Hepatocyte (in vitro differentiated cells): ENCODE data around the gene WHAMM. TPM values are rescaled to one million over a fixed set of nuclear protein-coding genes. Genes with fewer than 3 reads are reported as not detected.

Experiments
- DNase-seq: peaks from one replicate; pipeline ENCODE4 v3.0.0-alpha.2; 2016; ENCODE audit warnings: low spot score
- H2AFZ ChIP-seq: fragments of 200-600 bp; sonication (generic); 2 replicates; pipeline ENCODE4 v1.6.0; 2016; ENCODE audit warnings: antibody characterized with exemption, mild to moderate bottlenecking
- H3K27ac ChIP-seq: fragments of 200-600 bp; sonication (generic); 2 replicates; pipeline ENCODE4 v1.5.1; 2016; ENCODE audit warnings: mild to moderate bottlenecking
- H3K27me3 ChIP-seq: fragments of 200-600 bp; sonication (generic); 2 replicates; pipeline ENCODE4 v1.6.1; 2016
- H3K36me3 ChIP-seq: fragments of 200-600 bp; sonication (generic); replicated peaks from 2 replicates; pipeline ENCODE4 v1.5.1; 2016; ENCODE audit warnings: low read depth; ENCODE audit not compliant: insufficient read depth
- H3K4me1 ChIP-seq: fragments of 200-600 bp; sonication (generic); 2 replicates; pipeline ENCODE4 v1.5.1; 2016; ENCODE audit warnings: mild to moderate bottlenecking, moderate library complexity; ENCODE audit not compliant: insufficient read depth
- H3K4me2 ChIP-seq: fragments of 200-600 bp; sonication (generic); 2 replicates; pipeline ENCODE4 v1.6.0; 2016
- H3K4me3 ChIP-seq: fragments of 200-600 bp; sonication (generic); 2 replicates; pipeline ENCODE4 v1.5.1; 2016; ENCODE audit warnings: mild to moderate bottlenecking
- H3K79me2 ChIP-seq: fragments of 200-600 bp; sonication (generic); 2 replicates; pipeline ENCODE4 v1.6.0; 2017; ENCODE audit warnings: mild to moderate bottlenecking
- H3K9me2 ChIP-seq: fragments of 200-600 bp; sonication (generic); replicated peaks from 2 replicates; pipeline ENCODE4 v1.6.0; 2017; ENCODE audit warnings: mild to moderate bottlenecking; ENCODE audit not compliant: insufficient read depth
- H3K9me3 ChIP-seq: fragments of 200-600 bp; sonication (generic); 2 replicates; pipeline ENCODE4 v1.5.1; 2016; ENCODE audit warnings: low read depth, mild to moderate bottlenecking
- H4K20me1 ChIP-seq: fragments of 200-600 bp; sonication (generic); 2 replicates; pipeline ENCODE4 v1.6.0; 2016; ENCODE audit warnings: mild to moderate bottlenecking; ENCODE audit not compliant: insufficient read depth, poor library complexity, severe bottlenecking
- CTCF ChIP-seq: fragments of 200-600 bp; sonication (generic); IDR thresholded peaks from 2 replicates; pipeline ENCODE4 v1.5.1; 2016; ENCODE audit warnings: antibody characterized with exemption, mild to moderate bottlenecking; ENCODE audit not compliant: poor library complexity
- EZH2 ChIP-seq: fragments of 200-600 bp; sonication (generic); IDR thresholded peaks from 2 replicates; pipeline ENCODE4 v1.6.1; 2016; ENCODE audit warnings: antibody characterized with exemption, mild to moderate bottlenecking, borderline replicate concordance
- EZH2phosphoT487 ChIP-seq: fragments of 200-600 bp; sonication (generic); IDR thresholded peaks from one replicate; pipeline ENCODE4 v1.6.1; 2018; ENCODE audit warnings: antibody characterized with exemption, mild to moderate bottlenecking, low read depth, moderate library complexity; ENCODE audit not compliant: unreplicated experiment, severe bottlenecking
- WGBS: methylation state at CpG from one replicate; pipeline ENCODE4 v1.1.6; 2016; ENCODE audit warnings: low lambda C conversion rate; ENCODE audit errors: missing lambda C conversion rate; 5-methylcytosine and 5-hydroxymethylcytosine counted together
- polyA plus RNA-seq: library from polyadenylated mRNA; unstranded; fragments of >200 nt; fragmentation: Nextera tagmentation; extraction: Ambion mirVana; gene quantifications from 2 replicates; pipeline ENCODE4 v1.2.1, GENCODE V29; 2016
- total RNA-seq: library from RNA; depleted of rRNA; stranded (reverse); fragments of >200 nt; gene quantifications from 2 replicates; pipeline ENCODE4 v1.2.3, GENCODE V29; 2014

WHAMM gene
- total and polyA plus RNA-seq, 2 experiments from 2014 or later = 5.3 to 8.0 TPM

GRCh38 chr15:82835391-82835917, 26.0 kb downstream of the WHAMM start:
- Histone ChIP-seq H2AFZ (no peak overlapping the region), H3K79me2 (no peaks in the 10 kb centered on the region), H3K4me2 (no peak overlapping the region), H3K4me3 (no peak overlapping the region), H4K20me1 (no peaks in the 10 kb centered on the region), H3K9me3 (no peaks in the 10 kb centered on the region), H3K9me2 (no peaks in the 10 kb centered on the region), H3K27me3 (no peaks in the 10 kb centered on the region), H3K4me1 (no peaks in the 10 kb centered on the region), H3K36me3 (no peaks in the 10 kb centered on the region), H3K27ac (no peak overlapping the region)
- DNase-seq = no peak
- WGBS = 98% methylated on average over 7 of the region's 7 CpGs
- no peak for TF ChIP-seq EZH2
- no peak for TF ChIP-seq CTCF
- TF ChIP-seq EZH2phosphoT487 = no peak

- DNase-seq = no peak
- 96% methylated on average over 14 of the region's 14 CpGs for WGBS
- Histone ChIP-seq H3K4me3 (no peak overlapping the region), H3K79me2 (no peaks in the 10 kb centered on the region), H3K4me1 (no peaks in the 10 kb centered on the region), H3K27me3 (no peaks in the 10 kb centered on the region), H3K27ac (no peak overlapping the region), H3K9me2 (no peaks in the 10 kb centered on the region), H3K36me3 (no peaks in the 10 kb centered on the region), H3K4me2 (no peak overlapping the region), H3K9me3 (no peaks in the 10 kb centered on the region), H4K20me1 (no peaks in the 10 kb centered on the region), H2AFZ (no peak overlapping the region)
- TF ChIP-seq CTCF (no peak), EZH2phosphoT487 (no peak), EZH2 (no peak)
These were observed 28.8 kb downstream of the WHAMM start for GRCh38 chr15:82838096-82838735.

- Histone ChIP-seq H3K27ac (no peak overlapping the region), H3K27me3 (no peaks in the 10 kb centered on the region), H3K4me3 (no peak overlapping the region), H3K36me3 (no peaks in the 10 kb centered on the region), H2AFZ (no peak overlapping the region), H4K20me1 (no peaks in the 10 kb centered on the region), H3K9me3 (no peaks in the 10 kb centered on the region), H3K4me2 (no peak overlapping the region), H3K9me2 (no peaks in the 10 kb centered on the region), H3K4me1 (no peaks in the 10 kb centered on the region), H3K79me2 (no peaks in the 10 kb centered on the region)
- no peak for TF ChIP-seq EZH2phosphoT487
- TF ChIP-seq CTCF = no peak
- TF ChIP-seq EZH2 = no peak
- no peak for DNase-seq
These were observed 29.7 kb downstream of the WHAMM start for GRCh38 chr15:82839136-82839535.
